ENCODE data around the gene GRM4.

Gene GRM4

DNA sequence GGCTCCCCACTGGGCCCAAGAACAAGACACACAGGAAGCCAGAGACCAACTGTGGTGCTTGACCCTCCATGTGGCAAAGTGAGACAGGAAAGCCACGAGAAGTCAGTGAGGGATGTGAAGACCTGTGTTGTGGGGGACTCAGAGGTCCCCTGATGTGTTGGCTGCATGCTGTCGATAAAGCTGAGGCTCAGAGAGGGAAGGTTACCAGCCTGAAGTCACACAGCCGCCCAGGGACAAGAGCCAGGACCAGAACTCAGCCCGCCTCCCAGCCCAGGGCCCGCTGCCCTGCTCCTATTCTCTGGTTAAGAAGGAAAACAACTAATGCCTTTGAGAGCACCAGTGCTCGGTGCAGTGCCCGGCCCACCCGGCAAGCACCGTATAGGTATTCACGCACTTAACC, 63.5 kb downstream of the GRM4 start:
- no peak for DNase-seq

DNA sequence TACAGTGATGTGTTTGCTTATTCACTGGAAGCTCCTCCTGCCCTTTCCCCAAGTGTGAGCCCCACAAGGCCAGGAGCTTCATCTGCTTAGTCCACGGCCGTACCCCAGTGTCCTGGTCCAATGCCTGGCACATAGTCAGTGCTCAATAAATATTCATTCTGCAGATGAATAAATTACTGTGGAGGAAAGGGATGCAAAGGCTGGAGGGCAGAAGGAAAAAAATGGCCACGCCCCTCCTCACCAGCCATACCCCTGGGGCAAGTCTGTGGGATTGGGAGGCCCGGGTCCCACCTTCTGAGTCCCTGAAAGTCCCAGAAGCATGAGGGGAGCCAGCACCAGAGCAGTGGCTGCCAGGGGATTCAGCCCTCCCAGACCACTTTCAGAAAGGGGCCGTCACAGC, 65.5 kb downstream of the GRM4 start:
- no peak for DNase-seq

DNA sequence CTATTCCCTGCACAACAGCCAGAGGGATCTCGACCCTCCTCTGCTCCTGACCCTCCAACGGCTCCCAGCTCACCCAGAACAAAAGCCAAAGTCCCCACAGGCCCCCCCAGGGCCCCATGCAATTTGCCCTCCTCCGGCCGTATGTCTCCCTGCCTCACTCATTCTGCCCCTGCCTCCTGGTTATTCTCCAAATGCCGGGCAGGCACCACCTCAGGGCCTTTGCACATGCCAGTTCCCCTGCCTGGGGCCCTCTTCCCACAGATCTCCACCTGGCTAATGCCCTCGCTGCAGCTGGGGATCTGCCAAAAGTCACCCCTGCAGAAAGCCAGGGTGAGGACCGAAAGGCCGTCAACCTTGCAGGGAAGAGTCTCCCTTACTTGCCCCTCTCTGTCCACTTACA, 66.0 kb downstream of the GRM4 start:
- no peak for DNase-seq

DNA sequence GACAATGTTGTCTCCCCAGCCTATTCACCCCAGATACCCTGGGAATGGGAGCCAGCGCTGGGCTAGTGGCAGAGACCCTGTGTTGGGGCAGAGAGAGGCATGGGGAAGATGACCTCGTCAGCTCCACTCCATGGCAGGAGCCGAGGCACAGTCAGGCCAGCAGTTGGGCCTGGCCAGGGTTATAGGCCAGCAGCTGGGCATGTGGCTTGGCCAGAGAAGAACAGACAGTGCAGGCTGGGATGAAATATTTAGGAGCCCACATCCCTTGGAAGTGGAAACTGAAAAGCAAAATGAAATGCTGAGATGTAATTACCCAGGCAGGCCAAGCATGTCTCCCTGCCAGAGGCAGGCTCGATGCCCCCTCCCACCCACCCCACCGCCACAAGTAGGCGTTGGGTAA, 70.0 kb downstream of the GRM4 start:
- no peak for DNase-seq

DNA sequence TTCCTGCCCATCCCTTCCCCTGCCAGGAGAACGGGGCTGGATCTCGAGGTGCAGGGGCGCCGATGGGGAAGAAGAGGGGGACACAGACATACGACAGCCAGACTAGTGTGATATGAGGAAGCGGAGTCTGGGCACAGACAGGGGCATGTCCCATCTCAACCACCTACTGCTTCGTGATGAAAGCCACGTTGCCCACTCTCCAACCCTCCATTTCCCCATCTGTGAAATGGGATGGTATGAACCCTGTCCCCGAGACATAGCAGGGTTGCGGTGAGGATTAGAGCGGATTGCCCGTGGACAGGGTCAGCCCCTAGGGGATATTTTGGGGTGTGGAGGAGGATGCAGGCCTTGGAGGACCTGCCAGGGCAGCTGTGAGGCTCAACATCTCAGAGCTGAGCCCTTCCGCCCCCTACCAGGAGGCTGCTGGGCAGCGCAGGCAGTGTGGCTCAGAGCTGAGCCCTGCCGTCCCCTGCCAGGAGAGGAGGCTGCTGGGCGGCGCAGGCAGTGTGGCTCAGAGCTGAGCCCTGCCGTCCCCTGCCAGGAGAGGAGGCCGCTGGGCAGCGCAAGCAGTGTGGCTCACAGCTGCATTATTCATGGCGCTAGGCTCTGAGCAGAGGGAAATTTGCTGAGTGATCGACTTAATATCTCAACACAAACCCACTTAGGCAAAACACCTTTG, 71.7 kb downstream of the GRM4 start:
- no peak for DNase-seq

DNA sequence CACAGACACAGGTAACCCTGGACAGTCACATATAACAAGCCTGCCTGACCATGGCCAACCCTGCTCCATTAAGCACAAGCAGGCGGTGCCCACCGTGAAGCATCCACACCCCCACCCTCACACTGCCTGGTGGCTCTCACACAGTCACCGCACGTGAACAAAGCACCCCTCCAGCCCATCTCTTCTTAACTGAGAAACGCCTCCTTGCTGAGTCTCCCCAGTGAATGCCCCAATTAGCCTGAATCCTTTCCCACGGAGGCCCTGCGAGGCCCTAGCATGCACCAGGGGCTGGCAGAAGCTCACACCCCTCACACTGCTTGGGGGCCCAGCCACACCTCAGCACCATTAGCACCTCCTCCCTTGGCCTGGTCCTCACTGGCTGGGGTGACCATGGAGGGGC, 72.3 kb downstream of the GRM4 start:
- no peak for DNase-seq

DNA sequence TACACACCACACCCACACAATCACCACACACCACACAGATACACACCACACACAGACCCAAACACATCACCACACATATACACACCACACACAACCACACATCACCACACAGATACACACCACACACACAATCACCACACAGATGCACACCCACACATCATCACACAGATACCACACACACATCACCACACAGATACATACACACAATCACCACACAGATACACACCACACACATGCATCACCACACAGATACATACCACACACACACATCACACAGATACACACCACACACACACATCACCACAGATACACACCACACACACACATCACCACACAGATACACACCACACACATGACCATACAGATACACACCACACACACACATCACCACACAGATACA, 73.2 kb downstream of the GRM4 start:
- DNase-seq, result no peak

DNA sequence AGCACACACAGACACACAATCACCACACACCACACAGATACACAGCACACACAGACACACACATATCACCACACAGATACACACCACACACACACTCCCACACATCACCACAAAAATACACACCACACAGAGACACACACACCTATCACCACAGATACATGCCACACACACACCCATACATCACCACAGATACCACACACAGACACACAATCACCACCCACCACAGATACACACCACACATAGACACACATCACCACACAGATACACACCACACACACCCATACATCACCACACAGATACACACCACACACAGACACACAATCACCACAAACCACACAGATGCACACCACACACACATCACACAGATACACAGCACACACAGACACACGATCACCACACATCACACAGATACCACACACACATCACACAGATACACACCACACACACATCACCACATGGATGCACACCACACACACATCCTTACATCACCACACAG, 74.0 kb downstream of the GRM4 start:
- no peak for DNase-seq

DNA sequence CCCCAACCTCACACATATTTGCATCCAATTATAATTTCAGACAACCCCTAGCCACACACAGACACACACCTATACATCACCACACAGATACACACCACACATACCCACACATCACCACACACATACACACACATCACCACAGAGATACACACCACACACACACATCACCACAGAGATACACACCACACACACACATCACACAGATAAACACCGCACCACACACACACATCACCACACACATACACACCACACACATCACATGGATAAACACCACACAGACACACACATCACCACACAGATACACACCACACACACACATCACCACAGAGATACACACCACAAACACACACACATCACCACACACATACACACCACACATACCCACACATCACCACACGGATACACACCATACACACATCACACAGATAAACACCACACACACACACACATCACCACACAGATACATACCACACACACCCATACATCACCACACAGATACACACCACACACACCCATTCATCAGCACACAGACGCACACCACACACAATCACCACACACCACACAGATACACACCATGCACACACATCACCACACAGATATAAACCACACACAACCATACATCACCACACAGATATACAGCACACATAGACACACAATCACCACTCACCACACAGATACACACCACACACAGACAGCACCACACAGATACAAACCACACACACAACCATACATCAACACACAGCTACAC, 74.6 kb downstream of the GRM4 start:
- no peak for DNase-seq

DNA sequence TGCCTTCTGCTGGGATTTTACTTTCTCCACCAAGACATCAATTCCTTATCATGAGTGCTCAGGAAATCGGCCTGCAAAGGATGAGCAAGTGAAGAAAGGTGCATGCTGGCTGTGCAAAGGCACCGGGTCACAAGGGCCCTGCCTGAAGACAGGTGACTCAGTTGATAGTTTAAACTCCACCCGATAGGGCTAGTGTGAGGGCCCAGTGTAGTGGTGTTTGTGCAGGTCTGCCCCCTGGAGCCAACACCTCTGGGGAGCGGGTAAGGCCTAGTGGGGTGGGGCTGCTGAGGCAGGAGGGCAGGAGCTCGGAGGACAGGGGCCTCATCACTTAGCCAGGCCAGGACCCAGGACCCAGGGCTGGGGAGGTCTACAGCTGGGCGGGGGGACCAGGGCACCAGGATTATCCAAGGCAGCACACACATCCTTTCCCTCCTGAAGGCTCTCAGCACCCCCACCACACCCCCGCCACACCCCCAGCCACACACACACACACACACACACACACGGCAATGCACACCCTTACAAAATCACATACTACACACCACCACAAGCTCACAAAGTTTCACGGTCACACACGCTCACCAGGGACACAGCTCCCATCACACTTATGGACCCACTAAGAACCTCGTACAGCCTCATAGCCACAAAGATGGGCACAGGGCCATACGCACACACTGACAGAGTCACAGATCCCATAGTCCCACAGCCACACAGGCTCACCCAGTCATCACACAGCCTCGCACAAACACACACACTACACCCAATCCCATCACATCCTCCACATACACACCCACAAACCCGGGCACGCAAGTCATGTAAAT, 75.4 kb downstream of the GRM4 start:
- no peak for DNase-seq

DNA sequence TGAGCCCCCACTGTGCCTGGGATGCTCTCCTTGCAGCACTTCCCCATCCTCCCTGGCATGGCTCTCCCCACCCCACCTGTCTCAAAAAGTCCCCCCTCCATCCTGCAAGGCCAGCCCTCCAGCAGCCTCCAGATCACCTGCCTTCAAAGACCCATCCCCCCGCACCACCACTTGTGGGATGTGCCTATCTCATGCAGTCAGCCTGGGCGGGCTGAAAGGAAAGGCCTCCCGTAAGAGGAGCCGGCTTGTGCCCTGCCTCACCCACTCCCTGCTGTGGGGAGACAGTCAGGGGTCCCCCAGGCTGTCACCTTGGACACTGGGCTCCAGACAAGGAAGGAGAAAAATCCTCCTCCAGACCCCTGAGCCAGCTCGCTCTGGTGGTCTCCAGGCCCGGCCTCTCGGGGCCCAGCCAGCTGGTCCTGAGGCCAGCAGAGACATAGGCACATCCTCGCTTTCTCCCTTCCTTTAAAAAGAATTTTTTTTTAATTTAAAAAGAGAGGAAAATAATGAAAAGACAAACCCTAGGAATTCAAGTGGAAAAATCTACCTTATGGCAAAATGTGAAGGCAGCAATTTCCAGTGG, 77.3 kb downstream of the GRM4 start:
- no peak for DNase-seq

DNA sequence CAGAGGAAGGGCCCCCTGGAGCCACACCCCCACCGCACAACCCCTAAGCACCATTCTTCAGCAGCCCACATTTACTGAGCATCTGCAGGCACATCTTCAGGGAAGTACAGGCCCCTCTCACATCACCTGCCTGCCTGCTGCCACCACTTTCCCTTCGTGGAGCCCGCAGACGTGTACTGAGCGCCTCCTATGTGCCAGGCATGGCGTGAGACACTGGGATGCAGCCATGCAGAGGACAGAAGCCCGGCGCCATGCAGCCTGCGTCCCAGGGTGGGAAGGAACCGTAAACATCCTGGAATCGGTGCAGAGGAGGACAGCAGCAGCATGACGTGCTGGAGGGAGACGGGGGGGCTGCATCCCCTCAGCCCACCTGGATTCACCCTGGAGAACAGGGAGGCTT, 78.1 kb downstream of the GRM4 start:
- no peak for DNase-seq

DNA sequence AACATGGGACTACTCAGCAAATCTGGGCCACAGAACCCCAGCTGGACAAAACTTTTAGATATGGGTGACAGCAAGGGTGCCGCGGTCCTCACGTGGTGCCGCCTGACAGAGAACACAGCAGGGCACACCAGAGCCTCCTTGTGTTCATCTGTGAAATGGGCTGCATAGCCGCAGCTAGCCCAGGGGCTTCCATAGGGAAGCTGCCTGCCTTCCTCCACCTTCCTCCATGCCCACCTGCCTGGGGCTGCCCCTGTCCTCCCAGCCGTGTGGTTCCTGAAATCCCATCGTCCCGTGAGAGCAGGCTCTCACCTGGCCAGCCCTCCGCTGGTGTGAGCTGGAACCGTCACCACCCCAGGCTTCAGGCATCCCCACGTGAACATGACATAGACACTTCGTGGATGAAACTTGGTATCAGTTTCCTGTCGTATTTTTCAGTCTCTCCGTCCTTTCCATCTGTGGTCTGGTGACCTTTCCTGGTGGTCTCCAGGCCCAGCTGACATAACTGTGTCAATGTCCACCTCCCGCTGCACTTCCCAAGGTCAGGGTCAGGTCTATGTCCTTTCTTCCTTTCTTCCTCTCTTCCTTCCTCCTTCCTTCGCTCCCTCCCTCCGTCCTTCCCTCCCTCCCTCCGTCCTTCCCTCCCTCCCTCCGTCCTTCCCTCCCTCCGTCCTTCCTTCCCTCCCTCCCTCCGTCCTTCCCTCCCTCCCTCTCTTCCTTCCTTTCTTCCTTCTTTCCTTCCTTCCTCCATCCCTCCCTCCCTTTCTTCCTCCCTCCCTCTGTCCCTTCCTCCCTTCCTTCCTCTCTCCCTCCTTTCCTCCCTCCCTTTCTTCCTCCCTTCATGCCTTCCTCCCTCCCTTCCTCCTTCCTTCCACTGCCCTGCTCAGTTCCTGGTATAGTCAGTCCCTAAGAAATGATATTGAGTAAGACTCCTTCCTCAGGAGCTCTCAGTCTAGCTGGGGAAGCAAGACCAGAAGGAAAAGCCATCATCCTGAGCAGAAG, 78.8 kb downstream of the GRM4 start:
- no peak for DNase-seq

DNA sequence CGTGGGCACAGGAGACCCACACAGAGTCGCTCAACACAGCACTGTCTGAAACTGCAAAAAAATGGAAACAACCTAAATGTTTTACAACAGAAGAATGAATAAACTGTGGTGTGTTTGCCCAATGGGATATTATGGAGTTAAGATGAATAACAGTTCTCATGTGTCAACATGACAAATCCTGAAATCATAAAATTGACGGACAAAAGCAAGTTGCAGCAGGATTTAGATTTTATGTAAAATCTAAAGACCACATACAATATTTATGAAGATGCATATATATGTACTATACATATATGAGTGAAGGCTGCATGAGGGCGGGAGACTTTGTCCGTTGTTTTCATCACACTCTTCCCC, 79.7 kb downstream of the GRM4 start:
- no peak for DNase-seq

DNA sequence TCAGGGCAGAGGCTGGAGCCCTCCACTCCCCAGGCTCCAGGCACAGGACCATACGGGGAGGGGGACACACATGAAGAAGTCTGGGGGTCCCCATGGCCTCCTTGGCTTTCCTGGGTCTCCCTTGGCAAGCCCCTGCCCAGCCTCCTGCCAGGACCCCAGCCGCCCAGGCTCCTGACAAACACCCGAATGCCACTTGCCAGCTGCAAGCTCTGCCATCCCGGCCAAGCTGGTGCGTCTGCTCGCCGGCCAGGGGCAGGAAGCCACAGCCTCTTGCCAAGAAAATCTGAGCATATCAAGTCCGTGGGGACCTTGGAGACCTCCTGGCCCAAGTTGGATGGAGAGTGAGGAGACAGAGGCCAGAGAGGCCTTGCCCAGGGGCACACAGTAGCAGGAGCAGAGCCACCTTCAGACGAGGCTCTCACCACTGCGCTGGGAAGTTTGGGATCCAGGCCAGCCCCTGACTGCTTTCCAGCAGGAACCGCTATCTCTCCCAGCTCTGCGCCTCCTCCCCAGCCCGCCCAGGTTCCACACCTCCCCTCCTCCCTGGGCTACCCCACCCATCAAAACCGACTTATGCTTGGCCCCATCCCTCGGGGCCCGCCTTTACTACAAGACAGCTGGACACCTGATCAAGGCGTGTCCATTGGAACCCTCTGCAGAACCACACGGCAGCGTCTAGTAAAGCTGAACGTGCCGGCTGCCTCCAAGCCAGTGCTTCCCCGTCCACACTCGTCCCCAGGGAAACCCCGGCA, 80.2 kb downstream of the GRM4 start:
- DNase-seq, result no peak

DNA sequence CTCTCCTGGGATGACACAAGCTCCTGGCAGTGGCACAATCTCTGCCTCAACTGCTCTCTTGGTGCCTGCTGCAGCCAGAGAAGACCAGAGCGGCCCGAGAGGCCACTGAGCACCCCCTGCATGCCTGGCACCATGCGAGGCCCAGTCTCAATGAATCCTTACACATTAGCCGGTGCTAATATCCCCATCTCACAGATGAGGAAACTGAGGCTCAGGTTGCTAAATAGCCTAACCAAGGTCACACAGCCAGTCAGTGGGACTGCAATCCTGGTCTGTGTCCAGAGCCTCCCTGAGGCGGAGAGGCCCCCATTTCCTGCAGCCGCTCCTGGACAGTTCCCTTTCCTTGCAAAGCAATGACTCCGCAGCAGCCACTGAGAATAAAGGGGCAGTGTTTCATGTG, 81.2 kb downstream of the GRM4 start:
- no peak for DNase-seq

DNA sequence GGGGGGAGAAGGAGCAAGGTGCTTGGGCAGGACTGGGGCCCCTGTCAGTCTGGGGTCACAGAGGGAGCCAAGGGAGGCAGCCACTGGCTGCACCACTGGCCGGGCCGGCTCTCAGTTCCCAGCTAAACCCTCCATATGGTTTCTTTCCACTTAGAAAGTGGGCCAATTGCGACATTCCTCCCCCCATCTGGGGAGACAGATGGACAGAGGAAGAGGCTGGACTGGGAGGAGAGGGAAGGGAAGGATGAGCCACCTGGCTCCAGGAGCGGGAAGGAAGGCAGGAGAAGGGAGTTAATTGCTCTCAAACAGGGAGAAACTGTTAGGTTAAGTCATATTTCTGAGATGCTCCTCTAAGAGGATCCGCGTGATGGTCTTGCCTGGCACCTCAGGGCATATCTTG, 82.2 kb downstream of the GRM4 start:
- DNase-seq, result no peak

DNA sequence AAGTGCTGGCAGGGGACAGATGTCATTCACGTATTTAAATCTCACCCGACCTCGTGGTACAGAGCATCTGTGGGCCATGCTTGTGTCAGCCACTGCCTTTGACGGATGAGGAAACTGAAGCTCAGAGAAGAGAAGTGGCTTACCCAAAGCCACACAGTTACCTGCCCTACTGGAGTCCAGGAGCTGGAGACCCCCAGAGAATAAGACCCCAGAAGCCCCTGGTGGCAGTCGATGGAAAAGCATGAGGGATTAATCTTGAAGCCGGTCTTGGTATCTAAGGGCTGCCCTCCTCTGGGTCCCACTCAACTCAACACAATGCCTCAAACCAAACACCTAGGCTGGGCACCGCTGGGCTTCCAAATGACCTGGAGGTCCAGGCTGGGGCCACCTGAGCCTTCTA, 83.1 kb downstream of the GRM4 start:
- DNase-seq, result no peak

DNA sequence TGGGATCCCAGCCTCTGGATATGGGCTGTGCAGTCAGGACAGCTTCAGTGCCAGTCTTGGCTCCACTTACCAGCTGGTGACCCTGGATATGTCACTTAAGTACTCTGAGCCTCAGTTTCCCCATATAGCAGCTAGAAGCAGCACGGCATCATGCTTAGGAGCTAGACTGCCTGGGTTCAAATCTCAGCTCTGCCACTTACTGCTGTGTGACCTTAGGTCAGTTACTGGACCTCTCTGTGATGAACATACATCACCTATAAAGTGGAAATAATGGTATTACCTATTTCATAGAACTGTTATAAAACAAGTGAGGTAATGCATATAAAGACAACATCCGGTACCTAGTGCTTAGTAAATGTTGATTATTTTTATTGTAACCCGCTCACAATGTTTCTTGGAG, 83.7 kb downstream of the GRM4 start:
- no peak for DNase-seq

DNA sequence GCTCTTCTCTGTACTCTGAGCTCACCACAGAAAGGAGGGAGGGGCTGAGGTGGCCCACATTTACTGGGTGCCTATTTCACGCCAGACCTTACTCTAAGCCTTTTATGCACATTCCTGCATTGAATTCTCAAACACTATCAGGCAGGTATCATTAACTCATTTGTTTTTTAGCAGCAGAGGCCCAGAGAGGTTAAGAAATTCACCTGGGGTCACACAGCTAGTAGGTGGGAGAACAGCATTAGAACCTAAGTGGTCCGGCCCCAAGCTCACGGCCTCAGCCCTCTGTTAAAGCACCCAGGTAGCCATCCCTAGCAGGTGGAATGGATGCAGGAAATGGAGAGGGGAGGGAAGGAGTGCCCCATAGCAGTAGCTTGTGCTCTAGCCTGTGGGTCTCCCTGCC, 84.5 kb downstream of the GRM4 start:
- DNase-seq, result no peak

DNA sequence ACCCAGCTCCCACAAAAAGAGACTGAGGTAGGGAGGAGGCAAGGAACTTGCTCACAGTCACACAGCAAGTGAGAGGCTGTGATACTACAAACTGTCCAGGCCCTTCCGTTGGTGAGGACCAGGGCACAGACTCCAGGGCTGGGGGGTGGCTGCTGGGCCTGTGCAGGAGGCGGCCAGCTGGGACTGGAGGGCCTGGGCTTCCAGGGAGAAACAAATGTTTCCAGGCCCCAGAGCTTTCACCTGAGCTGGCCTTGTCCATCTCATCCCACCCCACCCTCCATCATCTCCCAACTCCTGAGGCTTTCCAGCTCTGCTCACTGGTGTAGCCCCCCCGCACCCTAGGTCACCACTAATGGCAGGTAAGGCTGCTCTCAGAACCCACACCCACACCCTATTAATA, 86.0 kb downstream of the GRM4 start:
- DNase-seq, result no peak
